Psoas muscle (tissue), 8 donors: ENCODE data around the gene TFAM. TPM values are rescaled to one million over a fixed set of nuclear protein-coding genes. Genes with fewer than 3 reads are reported as not detected.
A peak's percentile ranks its signal among the peaks of the same experiment; 100 is the strongest.

ENCODE experiments used
- ATAC-seq, 4 donors: fragments of 200-7000 bp; cut with Tn5 transposase; one replicate each; pipeline ENCODE4 v1.9.1; 2020; ENCODE audit warnings: moderate library complexity in 3 of 4, mild to moderate bottlenecking in 2 of 4
- DNase-seq, 2 donors: peaks; one replicate each; pipeline ENCODE4 v3.0.0-alpha.2; 2020
- H3K27ac ChIP-seq: fragments of 200-600 bp; one replicate; pipeline ENCODE4 v1.8.0; 2022
- H3K27me3 ChIP-seq, 3 donors: fragments of 200-600 bp in 1 of 3; one replicate each; pipeline versions ENCODE4 v1.6.1 to v1.8.0; 2013 to 2022; ENCODE audit warnings: low read length in 2 of 3, mild to moderate bottlenecking in 2 of 3, moderate library complexity in 1 of 3; ENCODE audit not compliant: insufficient read depth in 3 of 3
- H3K36me3 ChIP-seq, 2 donors: fragments of 200-600 bp in 1 of 2; one replicate each; pipeline versions ENCODE4 v1.6.1 to v1.8.0; 2013 to 2022; ENCODE audit warnings: low read depth in 1 of 2, mild to moderate bottlenecking in 1 of 2, moderate library complexity in 1 of 2; ENCODE audit not compliant: insufficient read depth in 1 of 2
- H3K4me1 ChIP-seq: fragments of 200-600 bp; one replicate; pipeline ENCODE4 v1.8.0; 2022
- H3K4me3 ChIP-seq: fragments of 200-600 bp; one replicate; pipeline ENCODE4 v1.8.0; 2022; ENCODE audit warnings: mild to moderate bottlenecking
- H3K9me3 ChIP-seq: fragments of 200-600 bp; one replicate; pipeline ENCODE4 v1.8.0; 2022
- WGBS, 3 donors: extraction: QIAGEN DNeasy Blood & Tissue Kit; methylation state at CpG; one replicate each; pipeline versions ENCODE4 v1.1.6 to v1.1.7; 2013; 5-methylcytosine and 5-hydroxymethylcytosine counted together
- intact Hi-C, 2 donors: fragments of 100-400 bp; cut with DNase I; formaldehyde crosslinking; loops; one replicate each; pipeline versions ENCODE4 v1.11.0 to v1.14.2; 2022
- polyA plus RNA-seq, 3 donors: library from polyadenylated mRNA; stranded (reverse); fragments of 200-250 nt; gene quantifications; one replicate each; pipeline ENCODE4 v1.2.3, GENCODE V29; 2013
- total RNA-seq, 4 donors: library from RNA; stranded (reverse); fragmentation: NEBNext Ultra II Directional in 2 of 4; extraction: Animal tissue kit (Norgen Biotek cat#: 25700) in 2 of 4; gene quantifications; one replicate each; pipeline versions ENCODE4 v1.2.1 to v1.2.4, GENCODE V29; 2021 to 2023
- TF ChIP-seq, protein P1 (sequence below): fragments of 200-600 bp; IDR thresholded peaks from one replicate; pipeline ENCODE4 v1.8.0; 2022; ENCODE audit warnings: antibody characterized with exemption
- donor health status: healthy with polysubstance abuse.
- donor health status: DM: no; HTN: no; CAD: no; lungs with moderate emphysema.
- donor health status: Bipolar disorder and iron deficiency.
- donor health status: healthy.
- donor health status: DM: yes; HTN: yes; CAD: no.
- donor health status: DM: no; HTN: no; CAD: no.
- donor health status: DM: no; HTN: no; CAD: no.
- donor health status: DM: yes; HTN: yes; CAD: no.

TFAM gene
- total and polyA plus RNA-seq, 7 donors: 10.0 to 36.0 (median 24.4) TPM

- WGBS, 3 donors: 46 to 82% (median 58%) methylated on average over 2 of the region's 2 CpGs
- no peaks in the 10 kb centered on the region for H3K36me3 ChIP-seq
- DNase-seq (no peak), ATAC-seq (no peak)
- H3K27ac ChIP-seq: no peak overlapping the region
- no peaks in the 10 kb centered on the region for H3K9me3 ChIP-seq
- TF ChIP-seq, protein P1, sequence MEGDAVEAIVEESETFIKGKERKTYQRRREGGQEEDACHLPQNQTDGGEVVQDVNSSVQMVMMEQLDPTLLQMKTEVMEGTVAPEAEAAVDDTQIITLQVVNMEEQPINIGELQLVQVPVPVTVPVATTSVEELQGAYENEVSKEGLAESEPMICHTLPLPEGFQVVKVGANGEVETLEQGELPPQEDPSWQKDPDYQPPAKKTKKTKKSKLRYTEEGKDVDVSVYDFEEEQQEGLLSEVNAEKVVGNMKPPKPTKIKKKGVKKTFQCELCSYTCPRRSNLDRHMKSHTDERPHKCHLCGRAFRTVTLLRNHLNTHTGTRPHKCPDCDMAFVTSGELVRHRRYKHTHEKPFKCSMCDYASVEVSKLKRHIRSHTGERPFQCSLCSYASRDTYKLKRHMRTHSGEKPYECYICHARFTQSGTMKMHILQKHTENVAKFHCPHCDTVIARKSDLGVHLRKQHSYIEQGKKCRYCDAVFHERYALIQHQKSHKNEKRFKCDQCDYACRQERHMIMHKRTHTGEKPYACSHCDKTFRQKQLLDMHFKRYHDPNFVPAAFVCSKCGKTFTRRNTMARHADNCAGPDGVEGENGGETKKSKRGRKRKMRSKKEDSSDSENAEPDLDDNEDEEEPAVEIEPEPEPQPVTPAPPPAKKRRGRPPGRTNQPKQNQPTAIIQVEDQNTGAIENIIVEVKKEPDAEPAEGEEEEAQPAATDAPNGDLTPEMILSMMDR: no peak
- H3K27me3 ChIP-seq: no peaks in the 10 kb centered on the region
- no peak overlapping the region for H3K4me3 ChIP-seq
- intact Hi-C loops: no loop called here
- H3K4me1 ChIP-seq: no peaks in the 10 kb centered on the region
These were observed 46.7 kb downstream of the TFAM start for GRCh38 chr10:58431903-58432302.

DNA sequence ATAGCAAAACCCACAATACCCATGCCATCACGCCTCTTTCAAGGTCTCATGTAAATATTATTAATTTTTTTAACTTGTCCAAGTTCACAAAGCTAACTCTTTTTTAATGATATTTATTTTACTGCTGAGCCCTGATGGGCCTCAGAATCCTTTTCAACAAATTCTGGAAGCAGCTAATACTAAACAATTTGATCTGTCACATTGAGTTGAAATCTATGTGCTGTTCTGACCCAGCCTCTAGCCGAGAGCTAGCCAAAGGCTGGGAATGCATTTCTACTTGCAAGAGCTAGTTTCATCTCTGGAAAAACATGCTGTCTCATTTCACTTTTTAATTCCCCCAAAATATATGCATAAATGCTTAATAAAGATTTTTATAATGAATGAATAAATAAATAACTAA is 47.9 kb downstream of the TFAM start:
- ATAC-seq (no peak), DNase-seq (no peak)
- Histone ChIP-seq H3K9me3 (no peaks in the 10 kb centered on the region), H3K36me3 (no peaks in the 10 kb centered on the region), H3K27me3 (no peaks in the 10 kb centered on the region), H3K27ac (no peak overlapping the region), H3K4me1 (no peaks in the 10 kb centered on the region), H3K4me3 (no peak overlapping the region)
- WGBS, 3 donors: 80 to 87% (median 83%) methylated on average over 2 of the region's 2 CpGs
- TF ChIP-seq, protein P1: no peak
- intact Hi-C loops: no loop called here

DNA sequence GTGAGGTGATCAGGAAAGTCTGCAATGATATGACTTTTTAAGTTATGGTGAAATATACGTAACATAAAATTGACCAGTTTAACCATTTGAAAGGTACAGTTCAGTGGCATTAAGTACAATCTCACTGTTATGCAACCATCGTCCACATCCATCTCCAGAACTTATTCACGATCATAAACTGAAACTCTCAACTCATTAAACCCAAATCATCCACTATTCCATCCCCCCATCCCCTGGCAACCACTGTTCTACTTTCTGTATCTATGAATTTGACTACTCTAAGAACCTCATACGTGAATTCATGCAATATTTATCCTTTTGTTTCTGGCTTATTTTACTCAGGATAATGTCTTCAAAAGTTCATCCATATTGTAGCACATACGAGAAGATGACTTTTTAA is 48.4 kb downstream of the TFAM start:
- intact Hi-C loops: no loop called here
- no peak for ATAC-seq
- WGBS, 3 donors: 90 to 95% (median 91%) methylated on average over 5 of the region's 5 CpGs
- Histone ChIP-seq H3K27ac (no peak overlapping the region), H3K4me3 (no peak overlapping the region), H3K4me1 (no peaks in the 10 kb centered on the region), H3K9me3 (no peaks in the 10 kb centered on the region), H3K27me3 (no peaks in the 10 kb centered on the region), H3K36me3 (no peaks in the 10 kb centered on the region)
- DNase-seq: no peak
- TF ChIP-seq, protein P1: no peak

GRCh38 chr10:58435297-58435985 is 50.2 kb downstream of the TFAM start:
- Histone ChIP-seq H3K4me3 (no peak overlapping the region), H3K36me3 (no peaks in the 10 kb centered on the region), H3K27ac (no peak overlapping the region), H3K4me1 (no peaks in the 10 kb centered on the region), H3K9me3 (peaks cover 4% of the 10 kb centered on the region), H3K27me3 (no peaks in the 10 kb centered on the region)
- 49 to 63% (median 50%) methylated on average over 2 of the region's 2 CpGs for WGBS, 3 donors
- TF ChIP-seq, protein P1: no peak
- intact Hi-C loops: no loop called here
- ATAC-seq: peak; percentile 34 to 84 (median 60)
- DNase-seq: peak; percentile 43 to 53

GRCh38 chr10:58436071-58436470 is 50.9 kb downstream of the TFAM start:
- peaks cover 7% of the 10 kb centered on the region for H3K9me3 ChIP-seq
- 44 to 55% (median 49%) methylated on average over 4 of the region's 4 CpGs for WGBS, 3 donors
- H3K4me3 ChIP-seq: no peak overlapping the region
- no peaks in the 10 kb centered on the region for H3K4me1 ChIP-seq
- H3K27ac ChIP-seq: no peak overlapping the region
- no peaks in the 10 kb centered on the region for H3K36me3 ChIP-seq
- ATAC-seq: no peak
- no peak for DNase-seq
- intact Hi-C loops: no loop called here
- H3K27me3 ChIP-seq: no peaks in the 10 kb centered on the region
- TF ChIP-seq, protein P1: no peak
